K562 (cell line): Measurements from ENCODE around the gene KCNK3. TPM values are rescaled to one million over a fixed set of nuclear protein-coding genes. Genes with fewer than 3 reads are reported as not detected.

Experiments
- POLR2G ChIP-seq: fragments of 200-400 bp; formaldehyde crosslinking; IDR thresholded peaks from 2 replicates; pipeline ENCODE4 v1.6.1; 2017; ENCODE audit warnings: low read depth, mild to moderate bottlenecking, antibody characterized with exemption, low read length, moderate library complexity
- ZBTB17 ChIP-seq: fragments of 450-650 bp; formaldehyde crosslinking; IDR thresholded peaks from 2 replicates; pipeline ENCODE4 v1.4.0; 2020; ENCODE audit warnings: mild to moderate bottlenecking
- ZNF318 ChIP-seq, 2 experiments: fragments of 450-650 bp; IDR thresholded peaks; 2 replicates each; pipeline ENCODE4 v1.6.1; 2016; ENCODE audit warnings: mild to moderate bottlenecking in 2 of 2, borderline replicate concordance in 1 of 2, low read depth in 1 of 2, moderate library complexity in 1 of 2
- ZNF449 ChIP-seq: fragments of 250-450 bp; sonication (Bioruptor Pico); IDR thresholded peaks from 2 replicates; pipeline ENCODE4 v1.8.0; 2022; ENCODE audit warnings: moderate library complexity, mild to moderate bottlenecking, inconsistent platforms
- polyA plus RNA-seq, 8 experiments: library from polyadenylated mRNA; depleted of rRNA in 4 of 8; stranded (reverse) in 5 of 8; unstranded in 3 of 8; fragments of >200 nt; fragmentation: Nextera tagmentation in 2 of 8; fragmentation: Illumina TruSeq in 1 of 8; extraction: Ambion mirVana in 2 of 8; extraction: Trizol in 1 of 8; gene quantifications; 2 replicates each; pipeline versions ENCODE4 v1.2.1 to v1.2.3, GENCODE V29; 2011 to 2014; ENCODE audit warnings: inconsistent platforms in 1 of 8, missing spikeins in 1 of 8
- total RNA-seq, 7 experiments: library from RNA; depleted of rRNA in 6 of 7; stranded (reverse); fragments of >200 nt in 6 of 7; fragmentation: Illumina TruSeq in 2 of 7; extraction: Trizol in 2 of 7; gene quantifications; 2 replicates each; pipeline versions ENCODE4 v1.2.1 to v1.2.3, GENCODE V29; 2011 to 2021; ENCODE audit warnings: low replicate concordance in 1 of 7

Gene KCNK3
- total and polyA plus RNA-seq, 9 of the 15 experiments (the other 6 are each of a cell fraction or from before 2014, with no cell fraction given): 0.01 to 0.20 (median 0.07) TPM; not detected in 5

- TF ChIP-seq ZNF318 (IDR thresholded peaks at IDR 0.05; ENCODE audit: borderline replicate concordance in 1 of 2, low read depth in 1 of 2): no peak
- TF ChIP-seq ZBTB17 (CRISPR knock-in tag): no peak
- TF ChIP-seq ZNF449 (CRISPR knock-in tag): no peak
- no peak for TF ChIP-seq POLR2G
- TF ChIP-seq, all 486 proteins: peak for 0
These were observed 43.2 kb upstream of the KCNK3 start (continued) for GRCh38 chr2:26649322-26649721.
